ENCODE data around the gene CMTM7.

The CMTM7 gene

GRCh38 chr3:32495609-32496008 is 104.0 kb downstream of the CMTM7 start:
- Histone ChIP-seq H3K4me3 (ENCODE audit: low read length) (no peak overlapping the region), H3K4me1 (ENCODE audit: control insufficient read depth, low read length) (peaks cover 43% of the 10 kb centered on the region), H3K9me2 (replicated peaks; ENCODE audit: control insufficient read depth, low read length) (no peaks in the 10 kb centered on the region), H4K20me1 (ENCODE audit: control insufficient read depth, insufficient read depth, low read depth, low read length) (peaks cover 4% of the 10 kb centered on the region; the same call in 1 of the 2 replicates), H3F3A (ENCODE audit: control insufficient read depth, insufficient read depth) (peaks cover 8% of the 10 kb centered on the region; the same call in 1 of the 2 replicates), H3K9me3 (ENCODE audit: control insufficient read depth, insufficient read depth, low read length) (no peaks in the 10 kb centered on the region), H3K27me3 (ENCODE audit: control insufficient read depth, low read length) (no peaks in the 10 kb centered on the region), H3K79me2 (ENCODE audit: control insufficient read depth, low read length) (peaks cover 66% of the 10 kb centered on the region), H3K36me3 (ENCODE audit: control insufficient read depth, low read length) (peaks cover 15% of the 10 kb centered on the region), H3K4me2 (ENCODE audit: low read length) (peak overlapping the region; percentile 32; the same call in 1 of the 2 replicates), H3K27ac (ENCODE audit: low read depth, low read length) (no peak overlapping the region)
- TF ChIP-seq CTCF (IDR thresholded peaks at IDR 0.05; ENCODE audit: low read depth, low read length, poor library complexity, severe bottlenecking) (no peak), EZH2phosphoT487 (IDR thresholded peaks at IDR 0.05; ENCODE audit: borderline replicate concordance, low read length) (no peak)

- Histone ChIP-seq H3K9me2 (replicated peaks; ENCODE audit: control insufficient read depth, low read length) (no peaks in the 10 kb centered on the region), H4K20me1 (ENCODE audit: control insufficient read depth, insufficient read depth, low read depth, low read length) (0 out of 2 replicates have a peak, but pooled peaks cover 7% of the 10 kb centered on the region), H3K4me3 (ENCODE audit: low read length) (peak overlapping the region; percentile 26; the same call in 1 of the 2 replicates), H3K27me3 (ENCODE audit: control insufficient read depth, low read length) (no peaks in the 10 kb centered on the region), H3F3A (ENCODE audit: control insufficient read depth, insufficient read depth) (peaks cover 10% of the 10 kb centered on the region), H3K36me3 (ENCODE audit: control insufficient read depth, low read length) (no peaks in the 10 kb centered on the region), H3K4me2 (ENCODE audit: low read length) (peak overlapping the region; percentile 77), H3K9me3 (ENCODE audit: control insufficient read depth, insufficient read depth, low read length) (no peaks in the 10 kb centered on the region), H3K79me2 (ENCODE audit: control insufficient read depth, low read length) (peaks cover 71% of the 10 kb centered on the region), H3K27ac (ENCODE audit: low read depth, low read length) (peak overlapping the region; percentile 26; the same call in 1 of the 2 replicates), H3K4me1 (ENCODE audit: control insufficient read depth, low read length) (peaks cover 59% of the 10 kb centered on the region)
- TF ChIP-seq EZH2phosphoT487 (IDR thresholded peaks at IDR 0.05; ENCODE audit: borderline replicate concordance, low read length): no peak
- no peak for TF ChIP-seq CTCF (IDR thresholded peaks at IDR 0.05; ENCODE audit: low read depth, low read length, poor library complexity, severe bottlenecking)
Observed at GRCh38 chr3:32498252-32498651, 106.6 kb downstream of the CMTM7 start.

GRCh38 chr3:32498992-32499391 is 107.3 kb downstream of the CMTM7 start:
- H3K79me2 ChIP-seq (ENCODE audit: control insufficient read depth, low read length): peaks cover 63% of the 10 kb centered on the region
- H3K9me3 ChIP-seq (ENCODE audit: control insufficient read depth, insufficient read depth, low read length): no peaks in the 10 kb centered on the region
- TF ChIP-seq CTCF (IDR thresholded peaks at IDR 0.05; ENCODE audit: low read depth, low read length, poor library complexity, severe bottlenecking) (no peak), EZH2phosphoT487 (IDR thresholded peaks at IDR 0.05; ENCODE audit: borderline replicate concordance, low read length) (no peak)
- H3K36me3 ChIP-seq (ENCODE audit: control insufficient read depth, low read length): no peaks in the 10 kb centered on the region
- peaks cover 10% of the 10 kb centered on the region for H3F3A ChIP-seq (ENCODE audit: control insufficient read depth, insufficient read depth)
- H3K4me2 ChIP-seq (ENCODE audit: low read length): peak overlapping the region; percentile 77
- 0 out of 2 replicates have a peak, but pooled peaks cover 7% of the 10 kb centered on the region for H4K20me1 ChIP-seq (ENCODE audit: control insufficient read depth, insufficient read depth, low read depth, low read length)
- H3K27me3 ChIP-seq (ENCODE audit: control insufficient read depth, low read length): no peaks in the 10 kb centered on the region
- no peaks in the 10 kb centered on the region for H3K9me2 ChIP-seq (replicated peaks; ENCODE audit: control insufficient read depth, low read length)
- no peak overlapping the region for H3K4me3 ChIP-seq (ENCODE audit: low read length)
- no peak overlapping the region for H3K27ac ChIP-seq (ENCODE audit: low read depth, low read length)
- peaks cover 61% of the 10 kb centered on the region for H3K4me1 ChIP-seq (ENCODE audit: control insufficient read depth, low read length)

Measured in DOHH2 (cell line).